ENCODE measurements around the gene HNRNPF.
"Not testable (repeated sequence)": the region's sequence is repeated elsewhere in the genome, so short reads cannot be mapped to it uniquely, and the experiment has no call there.

Gene HNRNPF

GRCh38 chr10:43408710-43409384 lies at the start of gene HNRNPF:
HNRNPF (minus strand) TSS chr10:43409186; CDS start chr10:43387884, 21,302 bp downstream.
- DNase-seq (ENCODE audit: low read depth, low spot score), result peak; percentile 86

GRCh38 chr10:43458227-43458626 lies 49.2 kb upstream of the HNRNPF start:
- no peak for DNase-seq (ENCODE audit: low read depth, low spot score)

- not testable (repeated sequence) for DNase-seq (ENCODE audit: low read depth, low spot score)
Measured at GRCh38 chr10:43456561-43456960, 47.6 kb upstream of the HNRNPF start.

GRCh38 chr10:43454025-43454424 lies 45.0 kb upstream of the HNRNPF start:
- not testable (repeated sequence) for DNase-seq (ENCODE audit: low read depth, low spot score)

- no peak for DNase-seq (ENCODE audit: low read depth, low spot score)
Measured at GRCh38 chr10:43453266-43453831, 44.4 kb upstream of the HNRNPF start.

GRCh38 chr10:43452356-43452914 lies 43.4 kb upstream of the HNRNPF start:
- DNase-seq (ENCODE audit: low read depth, low spot score), result no peak

- DNase-seq (ENCODE audit: low read depth, low spot score), result no peak
Measured at GRCh38 chr10:43448742-43449141, 39.8 kb upstream of the HNRNPF start.

GRCh38 chr10:43446219-43447017 lies 37.4 kb upstream of the HNRNPF start:
- DNase-seq (ENCODE audit: low read depth, low spot score), result not testable (repeated sequence)

GRCh38 chr10:43444897-43445466 lies 36.0 kb upstream of the HNRNPF start:
- no peak for DNase-seq (ENCODE audit: low read depth, low spot score)

GRCh38 chr10:43444323-43444722 lies 35.3 kb upstream of the HNRNPF start:
- DNase-seq (ENCODE audit: low read depth, low spot score), result no peak

- no peak for DNase-seq (ENCODE audit: low read depth, low spot score)
Measured at GRCh38 chr10:43440463-43441134, 31.6 kb upstream of the HNRNPF start.

GRCh38 chr10:43437141-43437870 lies 28.3 kb upstream of the HNRNPF start:
- no peak for DNase-seq (ENCODE audit: low read depth, low spot score)

- peak; percentile 71 for DNase-seq (ENCODE audit: low read depth, low spot score)
Measured at GRCh38 chr10:43436291-43437140, 27.5 kb upstream of the HNRNPF start, which contains the start of gene ZNF487. ZNF487 (plus strand) TSS chr10:43437111; CDS start chr10:43475814, 38,703 bp downstream.

- DNase-seq (ENCODE audit: low read depth, low spot score), result no peak
Measured at GRCh38 chr10:43430926-43431663, 22.1 kb upstream of the HNRNPF start.

- DNase-seq (ENCODE audit: low read depth, low spot score), result no peak
Measured at GRCh38 chr10:43427166-43427825, 18.3 kb upstream of the HNRNPF start.

- not testable (repeated sequence) for DNase-seq (ENCODE audit: low read depth, low spot score)
Measured at GRCh38 chr10:43426476-43426875, 17.5 kb upstream of the HNRNPF start.

- no peak for DNase-seq (ENCODE audit: low read depth, low spot score)
Measured at GRCh38 chr10:43424416-43424815, 15.4 kb upstream of the HNRNPF start.

GRCh38 chr10:43421944-43422343 lies 13.0 kb upstream of the HNRNPF start:
- not testable (repeated sequence) for DNase-seq (ENCODE audit: low read depth, low spot score)

Measured in activated CD4-positive, CD25-positive, alpha-beta regulatory T cell treated with anti-CD3 and anti-CD28 coated beads, Interleukin-2, amount 50 U/mL, for 16 hours (primary cell).